A673 (cell line): ENCODE measurements around the gene PRDM1. TPM values are rescaled to one million over a fixed set of nuclear protein-coding genes. Genes with fewer than 3 reads are reported as not detected.

Source experiments
- BruUV-seq: library from RNA; stranded (reverse); fragments of 400-500 nt; replicated peaks from 2 replicates; lab custom pipeline; 2021; lab: Mats Ljungman, UMichigan
- CTCF ChIA-PET: fragments of 300-600 bp; sonication (Branson Sonifier 250); formaldehyde crosslinking; loops from one replicate; lab custom pipeline; 2022; ENCODE audit warnings: antibody characterized with exemption; lab: Charles Lee
- POLR2A ChIA-PET: fragments of 300-600 bp; sonication (Branson Sonifier 250); formaldehyde crosslinking; loops from one replicate; lab custom pipeline; 2022; ENCODE audit warnings: antibody characterized with exemption; ENCODE audit not compliant: low non-redundant PET; lab: Charles Lee
- DNase-seq: peaks from one replicate; pipeline ENCODE4 v3.0.0-alpha.2; 2015; ENCODE audit warnings: low spot score
- H3K27ac ChIP-seq: fragments of 200-600 bp; sonication (generic); 2 replicates; pipeline ENCODE4 v1.5.1; 2016; ENCODE audit warnings: mixed run types, low read depth, mild to moderate bottlenecking, mixed read lengths, antibody characterized with exemption, low read length; ENCODE audit not compliant: poor library complexity, severe bottlenecking
- H3K27me3 ChIP-seq: fragments of 200-600 bp; sonication (generic); replicated peaks from 2 replicates; pipeline ENCODE4 v1.6.1; 2017; ENCODE audit warnings: mixed run types, low read depth, mild to moderate bottlenecking, mixed read lengths, antibody characterized with exemption, low read length; ENCODE audit not compliant: insufficient read depth, poor library complexity
- H3K36me3 ChIP-seq: fragments of 200-600 bp; sonication (generic); 2 replicates; pipeline ENCODE4 v1.6.1; 2016; ENCODE audit warnings: mixed run types, mild to moderate bottlenecking, mixed read lengths, antibody characterized with exemption, low read length; ENCODE audit not compliant: insufficient read depth, poor library complexity, severe bottlenecking
- H3K4me1 ChIP-seq: fragments of 200-600 bp; sonication (generic); 2 replicates; pipeline ENCODE4 v1.6.1; 2017; ENCODE audit warnings: mixed run types, mild to moderate bottlenecking, mixed read lengths, antibody characterized with exemption, low read length; ENCODE audit not compliant: insufficient read depth, poor library complexity, severe bottlenecking
- H3K4me3 ChIP-seq: fragments of 200-600 bp; sonication (generic); 2 replicates; pipeline ENCODE4 v1.5.1; 2016; ENCODE audit warnings: low read depth, mixed run types, mild to moderate bottlenecking, mixed read lengths, low read length; ENCODE audit not compliant: poor library complexity, severe bottlenecking
- H3K9me3 ChIP-seq: fragments of 200-600 bp; sonication (generic); 2 replicates; pipeline ENCODE4 v1.6.1; 2016; ENCODE audit warnings: mixed run types, low read depth, mild to moderate bottlenecking, mixed read lengths, antibody characterized with exemption, low read length; ENCODE audit not compliant: poor library complexity, severe bottlenecking
- CTCF ChIP-seq: fragments of 300-800, 200-600 bp; sonication (generic); conservative IDR thresholded peaks from 2 replicates; pipeline ENCODE4 v1.5.1; 2017; ENCODE audit warnings: low read depth, mild to moderate bottlenecking, antibody characterized with exemption, low read length, moderate library complexity, mixed read lengths
- EZH2 ChIP-seq: fragments of 200-600 bp; sonication (generic); IDR thresholded peaks from 2 replicates; pipeline ENCODE4 v1.6.1; 2017; ENCODE audit warnings: borderline replicate concordance, low read depth, mild to moderate bottlenecking, mixed read lengths, antibody characterized with exemption, low read length; ENCODE audit not compliant: poor library complexity, severe bottlenecking
- intact Hi-C: fragments of 100-400 bp; cut with micrococcal nuclease; formaldehyde crosslinking; loops from one replicate; pipeline ENCODE4 v1.10.0; 2022; ENCODE audit not compliant: unreplicated experiment
- total RNA-seq: library from RNA; stranded (reverse); gene quantifications from 2 replicates; pipeline ENCODE4 v1.2.3, GENCODE V29; 2021

PRDM1 gene
- total RNA-seq, 1 experiment from 2014 or later = not detected

- DNase-seq = no peak
- Histone ChIP-seq H3K4me3 (peak overlapping the region; percentile 49), H3K4me1 (peaks cover 14% of the 10 kb centered on the region), H3K36me3 (no peaks in the 10 kb centered on the region), H3K9me3 (no peaks in the 10 kb centered on the region), H3K27ac (no peak overlapping the region), H3K27me3 (peaks cover 15% of the 10 kb centered on the region)
- ChIA-PET POLR2A (interaction anchor here (0.8 kb wide), 1 partner anchor 1439 kb away, joined by 5 read pairs; no protein-coding TSS in a partner anchor), CTCF (interaction anchor here (0.6 kb wide), 1 partner anchor 193 kb away, joined by 8 read pairs; no protein-coding TSS in a partner anchor)
- intact Hi-C loops = loop anchor here (10.0 kb wide), 1 partner anchor 219 kb away; no protein-coding TSS in a partner anchor
- BruUV-seq = no TSS peak
- TF ChIP-seq CTCF (no peak), EZH2 (no peak)
These were observed 498 bp upstream of the PRDM1 start for GRCh38 chr6:106085692-106085983.

- intact Hi-C loops = loop anchor here (10.0 kb wide), 1 partner anchor 218 kb away; no protein-coding TSS in a partner anchor
- no peaks in the 10 kb centered on the region for H3K9me3 ChIP-seq
- H3K36me3 ChIP-seq = no peaks in the 10 kb centered on the region
- no peak overlapping the region for H3K27ac ChIP-seq
- H3K4me3 ChIP-seq = peak overlapping the region; percentile 49
- peaks cover 8% of the 10 kb centered on the region for H3K27me3 ChIP-seq
- no peak for DNase-seq
- CTCF ChIA-PET = no interaction called here
- POLR2A ChIA-PET = no interaction called here
- no TSS peak for BruUV-seq
- H3K4me1 ChIP-seq = peaks cover 14% of the 10 kb centered on the region
- no peak for TF ChIP-seq CTCF
These were observed 659 bp downstream of the PRDM1 start for GRCh38 chr6:106086814-106087175.

- no peak overlapping the region for H3K27ac ChIP-seq
- peaks cover 7% of the 10 kb centered on the region for H3K27me3 ChIP-seq
- H3K4me1 ChIP-seq = peaks cover 14% of the 10 kb centered on the region
- intact Hi-C loops = loop anchor here (10.0 kb wide), 1 partner anchor 217 kb away; no protein-coding TSS in a partner anchor
- BruUV-seq = no TSS peak
- no peak for TF ChIP-seq CTCF
- TF ChIP-seq EZH2 = no peak
- ChIA-PET POLR2A (no interaction called here), CTCF (no interaction called here)
- no peak overlapping the region for H3K4me3 ChIP-seq
- no peaks in the 10 kb centered on the region for H3K36me3 ChIP-seq
- no peaks in the 10 kb centered on the region for H3K9me3 ChIP-seq
- peak; percentile 17 for DNase-seq
These were observed 1.6 kb downstream of the PRDM1 start for GRCh38 chr6:106087548-106088325.
